DMS153 (cell line): ENCODE data around the gene PIK3C3.
A peak's percentile ranks its signal among the peaks of the same experiment; 100 is the strongest.
"Not testable (repeated sequence)": the region's sequence is repeated elsewhere in the genome, so short reads cannot be mapped to it uniquely, and the experiment has no call there.

Experiments
- DNase-seq: peaks from one replicate; lab custom pipeline; 2025; lab: John Stamatoyannopoulos, UW

Gene PIK3C3

GRCh38 chr18:42072407-42072806, 117.4 kb downstream of the PIK3C3 start:
- DNase-seq = no peak

DNA sequence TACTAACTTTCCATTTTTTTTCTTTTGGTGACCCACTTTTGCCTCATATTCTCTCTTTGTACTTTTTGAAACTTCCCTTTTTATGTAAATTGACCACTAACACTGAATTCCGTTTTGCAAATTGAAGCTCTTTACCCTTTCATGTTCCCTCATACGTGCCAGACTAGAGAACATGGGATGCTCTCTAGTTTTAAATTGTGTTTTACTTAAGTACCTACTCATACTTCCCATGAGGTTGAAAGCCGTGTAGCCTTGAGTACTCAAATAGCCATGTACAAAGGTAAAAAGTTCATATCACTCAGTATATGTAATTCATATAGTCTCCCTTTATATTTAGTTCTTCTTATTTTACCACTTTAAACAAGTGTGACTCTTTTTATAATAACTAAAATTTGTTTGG, 119.7 kb downstream of the PIK3C3 start:
- no peak for DNase-seq

DNA sequence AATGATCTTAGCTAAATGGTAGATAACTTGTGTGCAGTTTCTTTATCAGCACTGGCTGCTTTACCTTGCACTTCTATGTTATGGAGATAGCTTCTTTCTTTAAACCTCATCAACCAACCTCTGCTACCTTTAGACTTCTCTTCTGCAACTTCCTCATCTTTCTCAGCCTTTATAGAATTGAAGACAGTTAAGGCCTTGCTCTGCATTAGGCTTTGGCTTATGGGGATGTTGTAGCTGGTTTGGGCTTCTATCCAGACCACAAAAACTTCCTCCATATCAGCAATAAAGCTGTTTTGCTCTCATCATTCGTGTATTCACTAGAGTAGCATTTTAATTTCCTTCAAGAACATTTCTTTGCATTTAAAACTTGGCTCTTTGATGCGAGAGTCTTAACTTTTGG, 123.7 kb downstream of the PIK3C3 start:
- DNase-seq = no peak

- DNase-seq = no peak
Observed at GRCh38 chr18:42080340-42080739, 125.3 kb downstream of the PIK3C3 start.

- no peak for DNase-seq
Observed at GRCh38 chr18:42082415-42083234, 127.6 kb downstream of the PIK3C3 start.

DNA sequence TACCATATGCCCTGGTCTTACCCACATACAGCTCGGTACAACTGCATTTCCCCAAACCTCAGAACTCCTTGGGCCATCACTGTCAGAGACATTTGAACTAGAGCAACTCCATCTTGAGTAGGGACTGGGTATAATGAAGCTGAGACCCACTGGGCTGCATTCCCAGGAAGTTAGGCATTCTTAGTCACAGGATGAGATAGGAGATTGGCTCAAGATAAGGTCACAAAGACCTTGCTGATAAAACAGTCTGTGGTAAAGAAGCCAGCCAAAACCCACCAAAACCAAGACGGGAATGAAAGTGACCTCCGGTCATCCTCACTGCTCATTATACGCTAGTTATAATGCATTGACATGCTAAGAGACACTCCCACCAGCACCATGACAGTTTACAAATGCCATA, 131.3 kb downstream of the PIK3C3 start:
- no peak for DNase-seq

GRCh38 chr18:42087235-42087634, 132.2 kb downstream of the PIK3C3 start:
- no peak for DNase-seq

DNA sequence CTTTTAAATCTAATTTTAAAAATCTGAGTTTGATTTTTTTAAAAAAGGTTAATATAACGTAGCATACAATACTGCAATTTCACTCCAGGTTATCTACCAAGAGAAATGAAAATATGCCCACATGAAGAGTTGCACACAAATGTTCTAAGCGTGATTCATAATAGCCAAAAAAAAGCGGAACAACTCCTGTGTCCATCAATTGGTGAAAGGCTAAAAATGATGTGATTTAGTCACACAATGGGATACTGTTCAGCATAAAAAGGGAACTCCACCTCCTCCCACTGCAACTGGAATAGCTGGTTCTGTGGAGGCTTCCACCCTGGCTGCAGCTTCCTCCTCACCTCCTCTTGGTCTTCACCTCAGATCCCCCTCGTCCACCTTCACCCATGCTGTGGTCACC, 132.8 kb downstream of the PIK3C3 start:
- DNase-seq = no peak

GRCh38 chr18:42092848-42093247, 137.8 kb downstream of the PIK3C3 start:
- no peak for DNase-seq

GRCh38 chr18:42094875-42095274, 139.8 kb downstream of the PIK3C3 start:
- no peak for DNase-seq

DNA sequence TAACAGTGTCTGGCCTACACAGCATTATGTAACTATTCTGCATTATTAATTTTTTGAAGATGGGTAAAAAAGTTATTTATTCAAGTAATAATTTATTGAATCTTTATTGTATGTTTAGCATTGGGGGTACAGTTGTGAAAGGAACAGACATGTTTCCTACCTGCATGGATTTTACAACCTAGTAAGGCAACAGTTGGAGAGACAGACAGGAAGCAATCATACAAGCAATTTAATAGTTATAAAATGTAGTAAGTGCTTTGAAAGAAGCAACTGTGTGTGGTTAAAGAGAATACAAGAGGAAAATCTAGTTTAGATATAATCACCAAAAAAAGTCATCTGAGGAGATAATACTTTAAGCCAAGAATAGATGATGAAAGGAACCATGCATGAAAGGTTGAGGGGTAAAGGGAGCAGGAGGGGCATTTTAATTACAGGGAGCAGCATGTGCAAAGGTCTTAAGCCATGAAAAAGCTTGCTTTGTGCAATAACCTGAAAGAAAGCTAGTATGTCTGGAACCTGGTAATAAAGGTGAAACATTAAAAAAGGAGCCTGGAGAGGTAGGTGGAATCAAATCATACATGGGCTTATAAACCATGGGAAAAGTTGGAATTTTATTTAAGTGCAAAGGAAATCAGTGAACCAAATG, 140.8 kb downstream of the PIK3C3 start:
- DNase-seq = no peak

GRCh38 chr18:42100248-42100647, 145.2 kb downstream of the PIK3C3 start:
- no peak for DNase-seq

- no peak for DNase-seq
Observed at GRCh38 chr18:42100911-42101310, 145.9 kb downstream of the PIK3C3 start.

- DNase-seq = no peak
Observed at GRCh38 chr18:42105394-42105793, 150.4 kb downstream of the PIK3C3 start.

DNA sequence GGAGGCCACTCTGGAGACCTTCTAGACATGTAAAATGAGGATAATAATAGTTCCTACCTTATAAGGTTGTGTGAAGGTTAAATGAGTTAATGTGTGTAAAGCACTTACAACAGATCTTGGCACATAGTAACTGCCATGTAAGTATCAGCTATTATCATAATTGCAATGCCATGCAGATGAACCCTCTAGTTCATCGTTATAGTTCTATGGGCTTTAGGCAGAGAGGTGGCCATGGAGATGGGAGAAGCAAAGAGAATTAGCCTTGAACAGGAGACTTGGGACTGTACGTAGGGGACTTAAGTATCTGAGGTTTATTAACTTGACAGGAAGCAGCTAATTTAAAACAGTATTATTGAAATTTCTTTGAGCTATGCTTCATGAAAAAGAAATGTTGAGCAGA, 151.8 kb downstream of the PIK3C3 start:
- no peak for DNase-seq

DNA sequence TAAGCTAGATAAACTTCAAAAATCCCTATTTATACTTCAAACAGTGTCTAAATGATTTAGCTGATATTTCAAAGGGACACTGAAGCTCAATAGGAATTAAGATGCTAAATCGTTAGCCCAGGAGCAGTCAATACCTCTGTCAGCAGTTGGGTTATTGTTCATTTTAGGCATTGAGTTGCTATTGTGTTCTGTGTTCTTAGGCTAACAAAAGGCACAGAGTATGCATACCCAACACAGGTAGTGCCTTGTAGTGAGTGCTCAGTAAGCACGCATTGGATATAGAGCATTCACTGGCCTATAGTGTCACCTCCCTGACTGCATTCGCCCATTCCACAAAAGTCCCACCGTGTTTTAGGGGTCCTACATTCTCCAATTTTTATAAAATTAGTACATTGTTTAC, 152.3 kb downstream of the PIK3C3 start:
- DNase-seq = no peak

- no peak for DNase-seq
Observed at GRCh38 chr18:42107691-42108450, 152.8 kb downstream of the PIK3C3 start.

- not testable (repeated sequence) for DNase-seq
Observed at GRCh38 chr18:42112147-42112546, 157.1 kb downstream of the PIK3C3 start.

DNA sequence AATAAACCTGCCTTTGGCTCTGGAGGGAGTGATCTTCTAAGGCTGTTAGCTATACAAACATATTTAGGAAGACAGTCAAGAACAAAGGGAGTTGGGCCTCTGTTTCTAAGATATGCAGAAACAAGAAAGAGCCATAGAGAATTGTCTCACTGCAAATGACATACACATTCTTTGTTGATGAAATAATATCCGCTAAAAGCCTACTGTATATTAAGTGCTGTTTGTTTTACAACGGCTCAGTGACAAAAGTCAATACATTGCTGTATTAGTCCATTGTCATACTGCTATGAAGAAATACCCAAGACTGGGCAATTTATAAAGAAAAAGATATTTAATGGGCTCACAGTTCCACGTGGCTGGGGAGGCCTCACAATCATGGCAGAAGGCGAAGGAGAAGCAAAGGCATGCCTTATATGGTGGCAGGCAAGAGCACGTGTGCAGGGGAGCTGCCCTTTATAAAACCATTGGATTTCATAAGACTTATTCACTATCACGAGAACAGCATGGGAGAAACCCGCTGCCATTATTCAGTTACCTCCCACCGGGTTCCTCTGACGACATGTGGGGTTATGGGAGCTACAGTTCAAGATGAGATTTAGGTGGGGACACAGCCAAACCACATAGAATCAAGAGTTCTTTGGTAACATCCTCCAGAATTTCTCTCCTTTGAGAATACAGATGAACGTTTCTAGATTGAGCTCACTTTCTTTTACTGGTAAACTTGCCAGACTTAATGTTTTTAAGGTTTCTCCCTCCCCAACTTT, 157.8 kb downstream of the PIK3C3 start:
- DNase-seq = no peak

DNA sequence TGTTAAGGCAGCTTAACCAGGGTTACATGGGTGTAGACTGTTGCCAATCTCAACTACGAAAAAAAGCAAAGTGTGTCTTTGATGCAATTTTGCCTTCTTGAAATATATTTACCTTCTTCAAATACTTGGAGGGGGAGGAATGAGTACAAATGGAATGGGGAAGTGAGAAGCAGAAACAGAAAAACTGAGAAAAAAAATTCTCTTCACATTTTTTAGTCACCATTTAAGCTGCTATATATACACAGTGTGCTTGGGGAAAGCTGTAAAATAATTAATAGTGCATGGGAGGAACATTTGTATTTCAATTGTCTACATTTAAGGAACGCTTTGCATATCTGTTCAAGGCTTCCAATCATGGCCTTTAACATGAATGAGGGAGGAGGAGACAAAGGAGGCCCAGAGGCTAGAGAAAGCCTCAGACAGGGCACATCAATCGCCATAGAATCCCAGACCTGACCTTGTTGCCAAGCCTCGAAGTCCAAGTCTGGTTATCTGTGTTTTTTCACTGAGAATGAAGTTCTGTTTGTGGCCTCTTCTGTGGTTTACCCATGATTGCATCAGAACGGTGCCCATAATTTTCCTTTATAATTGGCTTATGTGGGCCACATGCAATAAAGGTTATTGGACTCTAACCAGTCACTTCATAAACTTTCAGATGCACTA, 158.6 kb downstream of the PIK3C3 start:
- DNase-seq = no peak

DNA sequence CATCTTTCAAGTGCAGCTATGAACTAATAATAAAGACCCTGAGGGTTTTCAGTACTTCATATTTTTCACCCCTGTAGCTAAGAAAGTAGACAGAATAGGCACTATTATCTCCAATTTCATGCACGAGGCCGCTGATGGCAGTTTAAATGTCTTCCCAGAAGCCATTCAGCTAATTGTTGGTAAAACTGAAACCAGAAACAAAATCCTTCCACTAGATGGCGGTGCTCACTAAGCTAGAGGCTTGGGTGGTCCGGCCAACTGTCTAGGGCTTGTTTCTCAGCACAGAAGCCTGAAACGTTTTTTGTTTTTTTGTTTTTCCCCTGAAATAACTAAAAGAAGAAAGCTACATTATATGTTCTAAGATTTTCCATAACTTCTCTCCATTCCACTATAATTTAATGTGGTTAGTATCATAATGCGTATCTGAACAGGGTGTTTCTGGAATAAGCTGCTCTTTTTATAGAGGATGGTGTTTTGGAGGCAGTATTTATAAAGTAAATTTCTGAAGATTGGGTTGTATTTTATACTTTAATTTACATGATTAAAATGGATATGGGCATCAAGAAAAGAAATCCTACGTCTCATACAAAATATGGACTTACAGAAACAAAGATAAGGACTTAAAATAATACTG, 159.4 kb downstream of the PIK3C3 start:
- DNase-seq = peak; percentile 57
